ENCODE results near the gene NETO1.

The NETO1 gene

DNA sequence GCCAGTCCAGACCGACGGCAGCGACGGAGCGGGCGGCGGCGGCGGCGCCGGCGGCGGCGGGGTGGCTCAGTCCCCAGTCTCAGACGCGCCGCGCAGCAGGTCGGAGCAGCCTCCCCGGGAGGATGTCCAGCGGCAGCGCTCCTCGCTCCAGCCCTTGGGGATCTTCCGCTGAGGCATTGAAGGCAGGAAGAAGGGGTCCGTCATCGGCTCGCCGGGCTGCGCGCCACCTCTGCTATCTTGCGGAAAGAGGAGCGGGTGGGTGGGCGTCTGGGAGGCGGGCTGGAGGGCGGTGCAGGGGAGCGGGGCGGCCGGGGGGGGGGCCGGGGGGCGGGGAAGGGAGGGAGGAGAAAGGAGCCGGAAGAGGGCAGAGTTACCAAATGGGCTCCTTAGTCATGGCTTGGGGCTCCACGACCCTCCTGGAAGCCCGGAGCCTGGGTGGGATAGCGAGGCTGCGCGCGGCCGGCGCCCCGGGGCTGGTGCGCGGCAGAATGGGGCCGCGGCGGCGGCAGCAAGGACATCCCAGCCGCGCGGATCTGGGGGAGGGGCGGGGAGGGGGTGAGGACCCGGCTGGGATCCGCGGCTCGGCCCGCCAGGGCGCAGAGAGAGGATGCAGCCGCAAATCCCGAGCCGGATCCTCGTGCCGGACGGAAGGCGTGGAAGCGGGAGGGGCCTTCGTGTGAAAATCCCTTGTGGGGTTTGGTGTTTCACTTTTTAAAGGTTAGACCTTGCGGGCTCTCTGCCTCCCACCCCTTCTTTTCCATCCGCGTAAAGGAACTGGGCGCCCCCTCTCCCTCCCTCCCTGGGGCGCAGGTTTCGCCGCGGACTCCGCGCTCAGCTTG is at the start of gene NETO1:
Gene NETO1 (minus strand): TSS at position 242 of the 839 bp plus-strand sequence. CDS start 696 bp downstream, outside the sequence.
- DNase-seq (ENCODE audit: low read depth), result no peak

DNA sequence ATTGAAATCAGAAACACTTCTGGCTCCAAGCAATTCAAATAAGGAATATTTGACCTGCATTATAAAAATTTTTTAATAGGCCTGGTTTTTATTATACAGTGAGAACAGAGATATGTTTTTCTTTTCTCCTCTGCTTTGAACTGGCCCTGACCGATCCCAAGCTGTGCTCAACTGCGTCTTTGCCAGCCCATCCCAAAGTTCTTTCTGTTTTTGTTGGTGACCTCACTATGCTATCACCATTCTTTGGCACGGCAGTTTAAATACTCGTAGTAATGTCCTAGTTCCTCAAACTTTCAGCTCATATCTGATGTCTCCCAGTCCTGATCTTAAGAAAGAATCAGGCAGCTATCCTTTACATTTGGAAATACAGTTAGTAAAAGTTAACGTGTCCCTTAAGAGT is 42.3 kb upstream of the NETO1 start:
- DNase-seq (ENCODE audit: low read depth), result no peak

GRCh38 chr18:72908181-72908580 is 40.4 kb upstream of the NETO1 start:
- DNase-seq (ENCODE audit: low read depth), result no peak

- no peak for DNase-seq (ENCODE audit: low read depth)
These were observed 35.2 kb upstream of the NETO1 start for GRCh38 chr18:72903033-72903432.

DNA sequence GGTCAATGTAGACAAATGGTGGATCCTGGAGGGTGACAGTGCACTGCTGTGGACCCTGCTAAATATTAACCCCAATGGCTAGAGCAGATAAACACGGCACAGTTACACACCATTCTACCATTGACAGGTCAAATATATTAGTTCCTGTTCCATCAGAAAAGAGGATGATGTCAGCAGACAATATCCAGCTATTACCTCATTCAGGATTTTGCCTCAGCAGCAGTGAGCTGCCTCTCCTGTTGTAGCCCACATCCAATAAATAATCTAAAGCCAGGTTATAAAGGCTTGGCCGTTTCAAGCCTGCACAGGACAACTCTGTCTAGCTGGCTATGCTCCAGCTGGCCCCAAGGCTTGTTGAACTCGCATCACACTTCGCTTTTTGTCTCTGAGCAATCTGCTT is 31.6 kb upstream of the NETO1 start:
- no peak for DNase-seq (ENCODE audit: low read depth)

DNA sequence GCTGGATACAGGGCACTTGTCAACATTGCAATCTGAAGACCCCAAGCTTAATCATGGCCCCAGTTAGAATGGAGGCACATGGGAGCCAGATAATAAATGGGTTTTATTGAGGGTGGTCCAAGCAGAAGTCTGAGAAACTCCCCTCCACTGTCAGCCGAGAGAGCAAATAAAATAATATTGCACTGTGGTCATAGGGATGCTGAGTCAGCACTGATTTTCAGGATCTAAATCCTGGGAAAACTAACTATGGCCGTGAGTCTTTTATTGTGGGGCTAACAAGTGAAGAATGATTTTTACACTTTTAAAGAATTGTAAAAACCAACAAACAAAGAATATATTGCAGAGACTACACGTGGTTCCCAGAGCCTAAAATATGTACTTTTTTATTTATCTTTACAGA is 31.1 kb upstream of the NETO1 start:
- no peak for DNase-seq (ENCODE audit: low read depth)

GRCh38 chr18:72895548-72895947 is 27.8 kb upstream of the NETO1 start:
- DNase-seq (ENCODE audit: low read depth), result no peak

- DNase-seq (ENCODE audit: low read depth), result no peak
These were observed 10.8 kb upstream of the NETO1 start for GRCh38 chr18:72878561-72878960.

DNA sequence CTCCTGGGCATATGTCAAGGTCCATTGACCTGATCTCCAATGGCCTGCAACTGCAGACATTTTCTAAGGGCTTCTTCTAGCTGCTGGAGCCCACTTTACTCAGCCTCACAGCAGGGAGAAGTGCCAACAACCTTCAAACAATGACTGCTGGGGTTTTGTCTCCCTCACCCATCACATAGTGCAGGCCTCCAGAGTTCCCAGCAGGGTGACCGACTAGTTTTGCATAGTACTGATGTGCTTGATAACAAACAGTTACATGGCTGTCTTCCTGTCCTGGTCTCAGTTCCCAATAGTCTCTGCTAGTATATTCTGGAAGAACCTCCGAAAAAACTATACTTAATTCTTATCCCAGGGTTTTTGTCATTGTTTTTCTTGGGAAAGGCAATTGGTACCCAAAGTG is 10.4 kb upstream of the NETO1 start:
- DNase-seq (ENCODE audit: low read depth), result no peak

- DNase-seq (ENCODE audit: low read depth), result no peak
These were observed 3.3 kb upstream of the NETO1 start for GRCh38 chr18:72871091-72871490.

DNA sequence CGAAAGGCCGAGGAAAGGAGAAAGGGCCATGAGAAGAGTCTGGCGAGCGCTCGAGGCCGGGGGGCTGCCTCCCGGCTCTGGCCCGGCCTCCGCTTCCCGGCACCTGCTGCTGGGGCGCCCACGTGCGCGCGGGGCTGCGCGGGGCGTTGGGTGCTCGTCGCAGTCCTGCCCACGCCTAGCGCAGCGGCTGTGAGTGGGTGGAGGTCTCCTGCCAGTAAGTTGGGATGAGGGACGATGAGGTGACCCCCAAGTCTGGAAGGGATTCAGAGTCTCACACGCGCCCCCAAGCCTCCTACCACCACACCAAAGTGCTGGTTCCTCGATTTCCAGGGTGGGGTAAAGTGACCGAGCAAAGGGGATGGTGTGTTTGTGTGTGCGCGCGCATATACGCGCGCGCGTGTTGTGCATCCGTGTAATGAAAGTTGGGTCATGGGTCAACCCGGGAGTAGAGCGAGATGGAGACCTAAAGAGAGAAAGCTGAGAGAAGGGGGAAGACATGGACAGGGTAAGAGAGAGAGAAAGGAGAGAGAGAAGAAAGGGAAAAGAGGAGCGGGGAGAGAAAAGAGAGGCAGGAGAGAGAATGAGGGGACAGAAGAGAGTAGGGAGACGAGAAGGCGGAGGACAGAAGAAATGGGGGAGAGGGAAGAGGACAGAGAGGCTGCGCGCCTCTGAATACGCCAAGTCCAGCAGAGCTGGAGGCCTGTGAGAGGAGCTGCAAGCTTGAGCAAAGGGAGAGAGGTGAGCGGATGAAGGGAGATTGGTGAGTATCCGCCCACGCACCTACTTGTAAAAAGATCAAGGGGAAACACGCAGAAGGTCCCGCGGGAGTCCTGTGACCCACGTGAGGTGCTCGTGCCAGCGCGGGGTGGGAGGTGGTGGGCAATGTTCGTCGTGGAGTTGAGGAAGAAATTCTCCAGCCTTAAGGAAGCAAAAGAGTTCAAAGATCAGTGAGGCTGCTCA is 1.7 kb upstream of the NETO1 start:
- no peak for DNase-seq (ENCODE audit: low read depth)

DNA sequence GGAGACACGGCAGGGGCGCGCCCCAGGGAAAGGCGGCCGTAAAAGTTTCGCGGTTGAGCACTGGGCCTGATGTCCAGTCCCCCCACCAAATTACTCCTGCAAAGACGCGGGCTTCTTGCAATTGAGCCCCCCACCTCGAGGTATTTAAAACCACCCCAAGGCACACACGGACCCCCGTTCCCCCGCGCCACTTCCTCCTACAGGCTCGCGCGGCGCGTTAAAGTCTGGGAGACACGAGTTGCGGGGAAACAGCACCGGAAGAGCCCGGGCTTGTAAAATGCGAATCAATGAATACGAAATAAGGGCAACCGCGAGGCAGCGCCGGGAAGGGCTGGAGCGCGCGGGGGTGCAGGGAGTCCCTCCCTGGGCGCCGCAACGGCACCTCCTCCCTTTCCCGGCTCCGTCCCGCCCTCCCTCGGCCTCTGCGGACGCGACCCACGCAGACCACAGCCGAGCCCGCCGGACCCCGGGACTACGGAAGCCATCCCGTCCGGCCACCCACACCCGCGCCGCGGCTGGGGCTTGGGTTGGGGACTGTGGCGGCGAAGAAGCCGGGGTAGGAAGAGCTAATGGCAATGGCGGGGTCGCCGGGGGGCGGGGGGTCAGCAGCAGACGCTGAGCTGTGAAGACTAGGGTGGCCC is 918 bp upstream of the NETO1 start:
- DNase-seq (ENCODE audit: low read depth), result no peak

DNA sequence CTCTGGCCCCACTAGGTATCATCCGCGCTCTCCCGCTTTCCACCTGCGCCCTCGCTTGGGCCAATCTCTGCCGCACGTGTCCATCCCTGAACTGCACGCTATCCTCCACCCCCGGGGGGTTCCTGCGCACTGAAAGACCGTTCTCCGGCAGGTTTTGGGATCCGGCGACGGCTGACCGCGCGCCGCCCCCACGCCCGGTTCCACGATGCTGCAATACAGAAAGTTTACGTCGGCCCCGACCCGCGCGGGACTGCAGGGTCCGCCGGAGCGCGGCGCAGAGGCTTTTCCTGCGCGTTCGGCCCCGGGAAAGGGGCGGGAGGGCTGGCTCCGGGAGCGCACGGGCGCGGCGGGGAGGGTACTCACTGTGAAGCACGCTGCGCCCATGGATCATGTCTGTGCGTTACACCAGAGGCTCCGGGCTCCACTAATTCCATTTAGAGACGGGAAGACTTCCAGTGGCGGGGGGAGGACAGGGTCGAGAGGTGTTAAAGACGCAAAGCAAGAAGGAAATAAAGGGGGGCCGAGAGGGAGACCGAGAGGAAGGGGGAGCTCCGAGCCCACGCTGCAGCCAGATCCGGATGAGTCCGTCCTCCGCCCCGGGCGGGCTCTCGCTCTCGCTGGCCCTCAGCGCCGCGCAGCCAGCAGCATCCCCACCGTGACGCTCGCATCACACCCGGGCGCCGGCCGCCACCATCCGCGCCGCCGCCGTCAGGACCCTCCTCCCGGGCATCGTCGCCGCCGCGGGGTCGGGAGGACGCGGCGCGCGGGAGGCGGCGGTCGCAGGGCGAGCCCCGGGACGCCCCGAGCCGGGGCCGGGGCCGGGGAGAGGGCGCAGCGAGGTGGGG is 664 bp downstream of the NETO1 start:
- DNase-seq (ENCODE audit: low read depth), result no peak

GRCh38 chr18:72866442-72866900 is 1.3 kb downstream of the NETO1 start:
- DNase-seq (ENCODE audit: low read depth), result no peak

GRCh38 chr18:72863754-72864153 is 4.0 kb downstream of the NETO1 start:
- no peak for DNase-seq (ENCODE audit: low read depth)

- no peak for DNase-seq (ENCODE audit: low read depth)
These were observed 8.7 kb downstream of the NETO1 start for GRCh38 chr18:72859088-72859487.

GRCh38 chr18:72849671-72850070 is 18.1 kb downstream of the NETO1 start:
- DNase-seq (ENCODE audit: low read depth), result no peak

DNA sequence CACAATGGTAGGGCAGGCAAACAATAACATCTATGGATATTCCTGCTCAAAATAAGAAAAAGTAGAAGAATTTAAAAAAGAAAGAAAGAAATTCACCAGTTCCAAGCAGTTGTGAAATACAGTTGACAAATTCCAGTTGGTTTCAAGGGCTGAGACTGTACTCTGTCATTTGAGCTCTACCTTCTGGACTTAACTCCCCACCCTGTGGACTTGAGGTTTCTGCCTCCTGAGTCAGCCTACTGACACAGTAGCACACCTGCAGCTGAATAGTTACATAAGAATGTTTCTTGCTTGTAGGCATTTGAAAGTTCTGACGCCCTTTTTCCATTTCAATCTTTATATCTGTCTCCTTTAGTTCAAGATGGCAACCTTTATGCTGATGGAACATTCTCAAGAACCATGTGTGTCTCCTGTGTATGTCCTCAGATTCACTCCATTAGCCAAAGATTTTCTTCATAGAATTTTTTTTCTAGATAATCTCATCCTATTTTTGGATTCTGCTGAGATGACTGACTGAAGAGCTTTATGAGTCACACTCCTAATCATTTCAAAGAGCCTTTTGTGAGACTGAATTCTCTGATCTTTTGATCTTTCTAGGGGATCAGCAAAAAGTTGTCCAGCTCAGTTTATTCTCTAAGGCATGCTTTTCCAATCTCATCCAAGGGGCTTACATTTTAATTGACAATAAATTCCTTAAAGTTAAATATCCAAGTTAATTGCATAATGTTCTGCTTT is 19.1 kb downstream of the NETO1 start:
- no peak for DNase-seq (ENCODE audit: low read depth)

GRCh38 chr18:72847771-72848170 is 20.0 kb downstream of the NETO1 start:
- DNase-seq (ENCODE audit: low read depth), result no peak

- DNase-seq (ENCODE audit: low read depth), result no peak
These were observed 20.9 kb downstream of the NETO1 start for GRCh38 chr18:72846736-72847533.
